Glomerular visceral epithelial cell (primary cell): Measurements from ENCODE around the gene ANGPTL2.

Experiments
- DNase-seq: peaks from one replicate; pipeline ENCODE4 v3.0.0-alpha.2; 2016; ENCODE audit errors: extremely low spot score

Gene ANGPTL2

GRCh38 chr9:127096208-127096607, 26.2 kb downstream of the ANGPTL2 start:
- DNase-seq: no peak

DNA sequence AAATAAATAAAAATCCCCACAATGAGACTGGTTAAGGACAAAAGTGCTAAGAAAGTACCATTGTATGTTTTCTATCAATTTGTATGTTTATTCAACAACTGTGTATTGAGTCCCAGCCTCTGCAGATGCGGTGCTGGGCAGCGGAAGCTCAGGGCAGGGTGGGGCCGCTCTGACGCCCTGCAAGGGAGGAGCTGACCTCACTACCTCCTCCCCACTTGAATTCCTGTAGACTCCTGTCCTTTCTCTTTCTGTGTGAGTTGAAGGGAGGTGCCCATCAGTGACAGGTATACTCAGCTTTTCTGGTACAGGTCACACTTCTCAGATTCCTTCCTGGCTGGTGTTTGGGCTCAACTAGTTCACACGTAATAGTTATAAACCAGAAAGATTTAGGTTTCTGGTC, 27.0 kb downstream of the ANGPTL2 start:
- no peak for DNase-seq

DNA sequence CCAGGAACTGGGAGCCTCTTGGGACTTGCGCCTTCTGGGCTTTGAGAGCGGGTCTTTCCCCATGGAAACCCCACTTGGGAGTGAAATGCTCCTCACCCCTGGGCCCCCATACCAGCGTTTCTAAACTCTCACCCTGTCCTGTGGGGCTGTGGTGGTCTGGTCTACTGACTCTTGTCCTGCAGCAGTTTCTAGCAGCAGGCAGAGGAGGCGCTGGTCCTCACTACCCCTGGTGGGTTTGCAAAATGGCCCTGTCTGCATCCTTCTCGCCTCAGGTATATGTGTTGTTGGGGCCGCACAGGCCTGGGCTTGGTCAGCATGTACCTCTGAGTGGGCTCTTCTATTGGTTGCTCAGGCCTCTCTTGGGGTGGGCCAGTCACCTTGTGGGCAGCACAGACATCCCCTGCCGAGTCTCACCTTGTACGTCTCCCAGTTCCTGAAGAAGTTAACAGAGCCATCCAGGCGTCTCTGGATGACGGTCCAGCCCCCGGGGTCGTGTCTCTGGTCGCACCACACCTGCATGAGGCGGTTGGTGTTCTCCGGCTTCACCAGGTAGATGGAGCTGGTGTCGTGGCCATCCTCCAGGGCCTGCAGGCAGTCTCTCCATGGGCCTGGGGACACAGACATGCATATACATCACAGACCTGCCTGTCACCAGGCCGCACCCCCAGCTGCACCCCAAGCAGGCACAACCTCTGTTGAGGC, 29.0 kb downstream of the ANGPTL2 start:
- no peak for DNase-seq

DNA sequence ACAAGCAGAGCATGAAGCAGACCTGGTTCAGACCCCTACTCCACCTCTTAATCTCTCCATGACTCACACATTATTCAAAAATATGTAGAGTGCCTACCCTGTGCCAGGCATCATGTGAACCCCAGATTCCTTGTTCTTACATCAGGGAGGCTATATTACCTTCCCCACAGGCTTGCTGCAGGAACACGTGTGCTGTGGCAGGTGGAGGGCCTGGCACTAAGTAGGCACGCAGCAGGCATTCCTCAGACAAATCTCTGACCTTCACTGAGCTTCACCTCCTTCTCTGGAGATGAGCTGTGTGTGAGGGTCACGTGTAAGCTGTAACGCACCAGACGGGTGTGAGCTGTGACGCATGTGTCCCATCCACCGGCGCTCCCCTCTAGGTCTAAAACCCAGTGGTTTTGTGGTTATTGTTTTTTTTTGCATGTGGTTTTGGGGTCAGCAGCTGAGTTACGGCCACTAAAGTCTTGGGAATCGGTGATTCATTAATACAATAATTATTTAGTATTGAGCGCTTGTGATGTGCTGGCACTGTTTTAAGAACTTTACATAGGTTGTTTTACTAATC, 30.3 kb downstream of the ANGPTL2 start:
- no peak for DNase-seq

GRCh38 chr9:127091526-127091925, 30.9 kb downstream of the ANGPTL2 start:
- DNase-seq: no peak

GRCh38 chr9:127090341-127090985, 32.0 kb downstream of the ANGPTL2 start:
- DNase-seq: no peak

DNA sequence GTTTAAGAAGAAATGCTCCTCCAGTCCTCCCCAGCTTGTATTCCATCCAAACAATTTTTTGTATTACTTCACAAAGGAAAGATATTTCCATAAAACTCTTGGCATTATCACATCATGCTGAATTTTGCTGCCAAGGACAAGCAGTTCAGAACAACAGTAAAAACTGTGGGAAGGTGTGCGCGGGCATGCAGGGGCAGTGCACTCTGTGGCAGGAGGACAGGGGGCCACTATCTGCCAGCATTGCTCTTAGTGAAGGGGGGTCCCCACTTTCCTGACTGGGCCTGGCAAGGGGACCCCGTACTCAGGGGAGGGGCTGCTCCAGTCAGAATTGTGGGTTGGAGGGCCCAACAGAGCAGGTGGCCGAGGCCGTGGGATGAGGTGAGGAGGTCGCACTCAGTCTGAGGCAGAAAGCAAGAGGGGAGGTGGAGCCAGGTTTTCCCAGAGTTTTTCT, 32.8 kb downstream of the ANGPTL2 start:
- no peak for DNase-seq

GRCh38 chr9:127088724-127089615, 33.5 kb downstream of the ANGPTL2 start:
- DNase-seq: no peak

GRCh38 chr9:127087836-127088235, 34.6 kb downstream of the ANGPTL2 start:
- no peak for DNase-seq

- no peak for DNase-seq
Measured at GRCh38 chr9:127087411-127087810, 35.0 kb downstream of the ANGPTL2 start.

- DNase-seq: no peak
Measured at GRCh38 chr9:127086771-127087170, 35.7 kb downstream of the ANGPTL2 start.

GRCh38 chr9:127085186-127085585, 37.2 kb downstream of the ANGPTL2 start:
- DNase-seq: no peak

DNA sequence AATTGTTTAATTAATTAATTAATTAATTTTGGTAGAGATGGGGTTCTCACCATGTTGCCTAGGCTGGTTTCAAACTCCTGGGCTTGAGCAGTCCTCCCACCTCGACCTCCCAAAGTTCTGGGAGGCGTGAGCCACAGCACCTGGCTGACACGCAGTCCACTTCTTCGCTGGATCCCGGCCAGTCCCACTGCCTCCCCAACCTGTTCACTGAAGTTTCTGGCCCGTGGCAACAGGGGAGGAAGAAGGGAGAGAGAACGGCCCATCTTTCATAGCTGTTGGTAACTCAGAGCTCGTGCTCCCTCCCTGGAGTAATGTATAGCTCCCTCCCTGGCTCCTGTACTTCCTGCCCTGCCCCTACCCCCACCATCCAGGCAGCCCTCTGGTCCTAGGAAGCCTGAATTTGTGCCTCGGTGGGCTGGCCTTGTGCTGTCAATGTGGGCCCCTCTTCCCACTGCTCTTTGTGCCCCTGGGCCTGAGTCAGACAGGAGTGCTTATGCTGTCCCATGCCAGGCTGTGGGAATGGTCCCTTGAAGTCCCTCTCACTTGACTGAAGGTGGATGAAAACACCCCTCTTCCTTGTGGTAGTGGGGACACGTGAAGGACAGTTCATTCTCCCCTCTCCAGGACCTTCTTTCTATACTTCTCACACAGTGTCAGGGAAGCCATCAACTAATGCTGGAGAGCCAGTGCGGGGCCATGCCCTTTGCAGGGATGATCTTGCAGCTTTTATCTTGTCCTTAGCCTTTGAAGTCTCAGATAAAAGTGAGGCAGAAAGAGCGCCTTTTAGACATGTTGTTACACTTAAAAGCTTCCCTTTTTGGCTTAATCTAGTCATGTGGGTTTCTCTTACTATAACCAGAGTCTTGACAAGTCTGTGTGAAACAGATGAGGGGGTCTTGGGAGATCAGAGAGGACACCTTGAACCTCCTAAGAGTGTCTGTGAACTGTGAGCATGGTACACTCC, 38.1 kb downstream of the ANGPTL2 start:
- DNase-seq: no peak

GRCh38 chr9:127083138-127083980, 39.1 kb downstream of the ANGPTL2 start:
- no peak for DNase-seq

DNA sequence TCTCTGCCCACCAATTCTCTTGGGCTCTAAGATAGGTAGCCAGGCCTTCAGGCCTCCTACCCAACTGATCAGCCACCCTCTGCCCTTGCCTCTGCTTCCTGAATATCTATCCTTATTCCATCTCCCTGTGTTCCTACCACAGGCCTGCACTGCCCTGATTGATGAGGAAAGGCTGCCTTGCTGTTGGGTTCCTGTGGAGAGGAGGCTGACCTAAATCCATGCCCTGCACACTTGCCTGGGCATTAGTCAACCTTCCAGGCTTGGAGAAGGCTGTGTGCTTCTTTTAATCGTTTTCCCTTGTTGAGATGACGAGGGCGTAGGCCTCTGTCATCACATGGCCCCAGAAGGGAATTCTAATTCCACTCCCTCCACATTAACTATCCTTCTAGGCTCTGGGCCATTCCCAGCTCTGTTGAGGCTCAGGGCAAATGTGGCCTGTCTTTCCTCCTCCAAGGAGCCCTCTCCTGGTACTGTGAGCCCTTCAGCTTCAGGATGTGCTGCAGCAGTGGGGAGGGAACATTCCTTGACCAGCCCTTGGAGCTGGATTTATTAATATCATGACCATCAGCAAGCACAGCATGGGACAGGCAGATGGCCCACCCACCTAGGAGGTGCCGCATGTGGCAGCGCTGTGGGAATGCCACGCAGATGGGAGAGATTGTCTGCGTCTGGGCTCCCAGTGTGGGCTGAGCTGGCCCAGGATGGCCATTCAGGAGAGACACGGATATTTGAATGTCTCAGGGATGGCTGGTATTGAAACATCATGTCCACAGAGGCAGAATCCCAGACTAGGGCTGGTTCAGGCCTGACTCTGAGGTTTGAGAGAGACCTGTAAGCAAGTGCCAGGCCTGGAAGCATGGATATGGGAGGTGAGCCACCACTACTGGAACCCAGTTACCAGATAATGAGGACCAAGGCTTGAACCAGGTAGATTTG, 40.9 kb downstream of the ANGPTL2 start:
- no peak for DNase-seq

DNA sequence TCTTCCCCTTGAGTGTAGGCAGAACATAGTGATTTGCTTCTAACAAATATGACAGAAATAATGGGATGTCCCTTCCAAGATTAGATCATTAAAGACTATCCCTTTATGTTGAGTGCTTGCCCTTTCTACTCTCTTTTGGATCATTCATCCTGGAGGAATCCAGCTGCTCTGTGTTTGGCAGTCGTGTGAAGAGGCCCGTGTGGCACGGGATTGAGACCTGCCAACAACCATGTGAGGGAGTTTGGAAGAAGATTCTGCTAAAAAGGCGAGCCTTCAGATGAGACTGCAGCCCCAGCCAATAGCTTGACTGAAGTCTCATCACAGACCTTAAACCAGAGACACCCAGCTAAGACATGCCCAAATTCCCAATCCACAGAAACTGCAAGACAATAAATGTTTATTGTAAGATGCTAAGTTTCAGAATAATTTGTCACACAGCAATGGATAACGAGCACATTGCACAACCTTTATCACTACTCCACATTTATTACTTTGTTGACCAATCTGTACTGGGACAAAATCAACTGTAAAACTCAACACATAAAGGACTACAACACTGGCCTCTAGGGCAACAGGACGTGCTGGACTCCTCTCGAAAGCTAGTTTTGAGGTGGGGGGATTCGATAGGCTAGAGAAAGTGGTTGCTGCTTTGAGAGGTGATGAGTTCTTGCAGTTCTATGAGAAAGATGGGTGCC, 42.8 kb downstream of the ANGPTL2 start:
- no peak for DNase-seq

GRCh38 chr9:127078988-127079387, 43.4 kb downstream of the ANGPTL2 start:
- no peak for DNase-seq

DNA sequence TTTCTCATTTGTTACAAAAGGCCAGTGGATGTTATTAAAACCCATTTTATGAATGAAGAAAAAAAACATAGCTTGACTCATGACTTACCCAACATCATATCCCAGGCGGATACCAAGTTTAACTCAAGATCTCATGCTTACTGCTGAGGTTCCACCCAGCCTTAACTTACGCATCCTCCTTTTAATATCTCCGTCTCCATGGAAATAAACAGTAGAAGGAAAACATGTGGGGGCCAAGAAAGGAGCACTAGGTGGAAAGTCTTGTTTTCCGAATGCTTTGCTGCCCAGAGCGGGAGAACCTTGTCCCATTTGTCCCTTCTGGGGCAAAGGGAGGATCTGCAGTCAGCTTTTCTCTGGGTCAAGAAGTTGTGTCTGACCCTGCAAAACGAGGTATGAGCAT, 44.1 kb downstream of the ANGPTL2 start:
- no peak for DNase-seq

DNA sequence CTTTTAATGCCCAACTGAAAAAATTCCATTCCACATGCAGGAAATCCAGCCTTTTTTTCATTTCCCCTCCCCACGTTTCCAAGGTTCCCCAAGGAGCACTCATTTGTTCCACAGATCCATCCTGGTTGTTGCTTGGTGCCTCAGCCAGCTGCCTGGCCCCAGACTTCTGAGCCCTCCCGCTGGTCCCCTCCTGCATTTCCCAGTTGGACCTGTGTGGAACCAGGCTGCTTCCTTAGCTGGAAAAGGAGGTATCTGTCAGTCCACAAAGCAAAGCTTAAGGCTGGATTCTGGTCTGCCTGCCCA, 44.8 kb downstream of the ANGPTL2 start:
- DNase-seq: no peak
